ENCODE results near the gene TMEM263.

- TF ChIP-seq CTCF (conservative IDR thresholded peaks at IDR 0.05 in 1 of 2, IDR thresholded peaks at IDR 0.05 in 1 of 2; ENCODE audit: low read depth in 1 of 2, low read length in 2 of 2): no peak
- no peak for TF ChIP-seq EZH2 (IDR thresholded peaks at IDR 0.05; ENCODE audit: low read length, missing control alignments)
Observed at GRCh38 chr12:106975993-106976658, 20.4 kb downstream of the TMEM263 start.
